ENCODE measurements around the gene STRA6. TPM values are rescaled to one million over a fixed set of nuclear protein-coding genes. Genes with fewer than 3 reads are reported as not detected.

Gene STRA6
- total RNA-seq, 3 donors from 2014 or later = 0.98 to 1.0 TPM; not detected in 1

DNA sequence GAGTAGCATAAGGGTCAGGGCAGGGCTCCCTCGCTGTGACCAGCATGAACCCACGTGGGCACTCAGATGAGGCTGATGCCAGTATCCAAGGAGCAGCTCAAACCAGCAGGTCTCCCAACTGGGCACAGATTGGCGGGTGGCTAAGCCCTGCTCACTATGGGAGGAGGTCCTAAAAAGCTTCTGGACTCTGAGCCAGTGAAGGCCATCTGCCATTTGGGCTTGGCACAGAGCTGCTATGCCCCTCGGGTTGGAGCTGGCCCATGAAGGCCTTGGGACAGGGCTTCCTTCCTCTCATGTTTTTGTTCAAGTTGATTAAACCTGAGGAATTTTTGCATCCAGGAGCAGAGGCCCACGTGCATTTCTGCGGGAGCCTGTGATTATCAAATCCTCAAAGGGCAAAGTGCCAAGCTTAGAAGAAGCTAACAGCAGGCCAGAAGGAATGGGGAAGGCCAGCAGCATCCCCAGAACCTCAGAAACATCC is 4.3 kb upstream of the STRA6 start:
- peak overlapping the region in 1 of 2 donors; percentile 32 for H3K27ac ChIP-seq
- intact Hi-C loops (cut with DNase I; ENCODE audit: low total_unique reads) = no loop called here
- no peak for DNase-seq (ENCODE audit: low spot score in 2 of 2)

DNA sequence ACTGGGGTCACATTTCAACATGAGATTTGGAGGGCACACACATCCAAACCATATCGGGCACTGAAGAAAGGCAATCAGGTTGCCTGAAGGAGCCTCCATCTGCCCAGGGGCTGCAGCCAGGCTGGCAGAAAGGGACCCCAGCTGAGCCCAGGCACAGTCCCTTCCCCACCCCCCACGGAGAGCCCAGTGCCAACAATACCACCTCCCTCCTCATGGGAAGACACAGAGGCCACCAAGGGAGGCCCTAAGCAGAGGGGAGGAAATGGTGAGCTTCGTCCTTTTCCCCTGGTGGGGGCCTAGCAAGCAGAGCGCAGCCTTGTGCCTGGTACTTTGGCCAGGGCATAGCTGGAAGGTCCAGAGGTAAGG is 3.0 kb upstream of the STRA6 start:
- Histone ChIP-seq H3K27ac (no peak overlapping the region), H3K9me3 (no peaks in the 10 kb centered on the region), H3K27me3 (no peaks in the 10 kb centered on the region), H3K36me3 (no peaks in the 10 kb centered on the region), H3K4me3 (no peak overlapping the region), H3K4me1 (peaks cover 4 to 6% of the 10 kb centered on the region in 2 donors)
- intact Hi-C loops (cut with DNase I; ENCODE audit: low total_unique reads) = no loop called here
- TF ChIP-seq POLR2AphosphoS5 (IDR thresholded peaks at IDR 0.05) (no peak), POLR2A (IDR thresholded peaks at IDR 0.05) (no peak)
- TF ChIP-seq, protein P1, sequence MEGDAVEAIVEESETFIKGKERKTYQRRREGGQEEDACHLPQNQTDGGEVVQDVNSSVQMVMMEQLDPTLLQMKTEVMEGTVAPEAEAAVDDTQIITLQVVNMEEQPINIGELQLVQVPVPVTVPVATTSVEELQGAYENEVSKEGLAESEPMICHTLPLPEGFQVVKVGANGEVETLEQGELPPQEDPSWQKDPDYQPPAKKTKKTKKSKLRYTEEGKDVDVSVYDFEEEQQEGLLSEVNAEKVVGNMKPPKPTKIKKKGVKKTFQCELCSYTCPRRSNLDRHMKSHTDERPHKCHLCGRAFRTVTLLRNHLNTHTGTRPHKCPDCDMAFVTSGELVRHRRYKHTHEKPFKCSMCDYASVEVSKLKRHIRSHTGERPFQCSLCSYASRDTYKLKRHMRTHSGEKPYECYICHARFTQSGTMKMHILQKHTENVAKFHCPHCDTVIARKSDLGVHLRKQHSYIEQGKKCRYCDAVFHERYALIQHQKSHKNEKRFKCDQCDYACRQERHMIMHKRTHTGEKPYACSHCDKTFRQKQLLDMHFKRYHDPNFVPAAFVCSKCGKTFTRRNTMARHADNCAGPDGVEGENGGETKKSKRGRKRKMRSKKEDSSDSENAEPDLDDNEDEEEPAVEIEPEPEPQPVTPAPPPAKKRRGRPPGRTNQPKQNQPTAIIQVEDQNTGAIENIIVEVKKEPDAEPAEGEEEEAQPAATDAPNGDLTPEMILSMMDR (IDR thresholded peaks at IDR 0.05) = no peak
- no peak for DNase-seq (ENCODE audit: low spot score in 2 of 2)

More for the DNA sequence above, 4.3 kb upstream of the STRA6 start:
- H3K9me3 ChIP-seq = no peaks in the 10 kb centered on the region
- H3K4me1 ChIP-seq = peaks cover 0 to 6% of the 10 kb centered on the region in 2 donors
- no peaks in the 10 kb centered on the region for H3K36me3 ChIP-seq
- H3K4me3 ChIP-seq = no peak overlapping the region
- no peaks in the 10 kb centered on the region for H3K27me3 ChIP-seq
- TF ChIP-seq, protein P1 (IDR thresholded peaks at IDR 0.05) = no peak
- TF ChIP-seq POLR2A (IDR thresholded peaks at IDR 0.05) = no peak
- no peak for TF ChIP-seq POLR2AphosphoS5 (IDR thresholded peaks at IDR 0.05)

DNA sequence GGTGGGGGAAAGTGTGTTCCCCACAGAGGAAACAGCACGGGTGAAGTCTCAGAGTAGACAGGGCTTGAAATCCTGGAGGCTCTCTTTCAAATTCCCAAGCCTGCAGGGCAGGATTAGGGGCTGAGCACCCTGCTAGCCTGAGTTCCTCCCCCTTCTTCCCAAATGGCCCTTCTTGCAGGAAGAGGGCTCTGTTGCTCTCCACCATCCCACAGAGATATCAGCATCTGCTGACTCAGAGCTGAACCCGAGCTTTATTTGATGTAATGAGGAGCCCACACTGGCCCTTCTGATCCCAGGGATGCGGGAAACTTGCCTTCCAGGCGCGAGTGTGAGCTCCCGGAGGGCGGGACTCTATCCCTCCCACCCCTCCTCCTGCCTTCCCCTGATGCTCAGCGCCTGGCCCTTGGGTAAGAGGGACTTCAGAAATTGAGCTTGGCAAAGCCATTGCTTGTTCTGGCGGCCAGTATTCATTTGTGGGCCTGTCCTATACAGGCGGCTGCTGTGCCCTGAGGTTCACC is 1.4 kb upstream of the STRA6 start:
- TF ChIP-seq, protein P1 (IDR thresholded peaks at IDR 0.05) = no peak
- TF ChIP-seq POLR2A (IDR thresholded peaks at IDR 0.05) (no peak), POLR2AphosphoS5 (IDR thresholded peaks at IDR 0.05) (no peak)
- intact Hi-C loops (cut with DNase I; ENCODE audit: low total_unique reads) = no loop called here
- peak in 1 of 2 donors; percentile 24 for DNase-seq (ENCODE audit: low spot score in 2 of 2)
- peak overlapping the region; percentile 25 to 90 for H3K27ac ChIP-seq
- H3K4me3 ChIP-seq = no peak overlapping the region
- no peaks in the 10 kb centered on the region for H3K27me3 ChIP-seq
- no peaks in the 10 kb centered on the region for H3K36me3 ChIP-seq
- H3K9me3 ChIP-seq = no peaks in the 10 kb centered on the region
- H3K4me1 ChIP-seq = peaks cover 6 to 9% of the 10 kb centered on the region in 2 donors

DNA sequence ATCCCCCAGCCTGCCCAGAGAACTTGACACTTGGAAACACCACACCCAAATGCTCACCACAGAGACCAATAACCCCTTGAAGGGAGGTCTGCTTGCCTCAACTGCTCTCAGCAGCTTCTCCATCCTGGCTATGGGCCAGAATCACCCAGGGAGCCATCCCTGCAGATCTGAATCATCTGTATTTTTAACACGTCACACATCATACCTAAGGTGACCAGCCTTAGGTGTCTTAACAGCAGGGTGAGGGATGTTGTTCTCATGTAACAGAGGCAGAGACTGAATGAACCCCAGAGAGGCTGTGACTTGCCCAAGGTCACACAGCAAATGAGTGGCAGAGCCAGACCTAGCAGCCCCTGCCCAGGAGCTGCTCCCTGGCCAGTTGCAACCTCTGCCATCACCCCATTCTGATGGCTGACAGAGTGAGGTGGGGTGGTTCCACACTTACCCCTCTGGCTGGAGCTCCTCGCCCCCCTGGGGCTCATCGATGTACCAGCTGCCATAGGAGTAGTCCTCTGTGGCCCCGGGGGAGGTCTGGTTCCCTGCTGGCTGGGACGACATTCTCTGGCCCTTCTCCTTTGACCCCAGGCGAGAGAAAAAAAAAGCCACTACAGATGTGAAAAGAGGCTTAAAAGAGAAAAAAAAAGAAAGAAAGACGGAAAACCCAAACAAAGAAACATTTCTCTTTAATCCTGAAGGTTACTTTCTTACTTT is 722 bp downstream of the STRA6 start:
- Histone ChIP-seq H3K9me3 (no peaks in the 10 kb centered on the region), H3K4me1 (peaks cover 6 to 9% of the 10 kb centered on the region in 2 donors), H3K27ac (peak overlapping the region; percentile 60 to 90), H3K36me3 (no peaks in the 10 kb centered on the region), H3K27me3 (no peaks in the 10 kb centered on the region), H3K4me3 (peak overlapping the region in 2 of 3 donors; percentile 30 to 43)
- DNase-seq (ENCODE audit: low spot score in 2 of 2) = no peak
- TF ChIP-seq, protein P1 (IDR thresholded peaks at IDR 0.05) = no peak
- TF ChIP-seq POLR2A (IDR thresholded peaks at IDR 0.05) (no peak), POLR2AphosphoS5 (IDR thresholded peaks at IDR 0.05) (no peak)
- intact Hi-C loops (cut with DNase I; ENCODE audit: low total_unique reads) = no loop called here

DNA sequence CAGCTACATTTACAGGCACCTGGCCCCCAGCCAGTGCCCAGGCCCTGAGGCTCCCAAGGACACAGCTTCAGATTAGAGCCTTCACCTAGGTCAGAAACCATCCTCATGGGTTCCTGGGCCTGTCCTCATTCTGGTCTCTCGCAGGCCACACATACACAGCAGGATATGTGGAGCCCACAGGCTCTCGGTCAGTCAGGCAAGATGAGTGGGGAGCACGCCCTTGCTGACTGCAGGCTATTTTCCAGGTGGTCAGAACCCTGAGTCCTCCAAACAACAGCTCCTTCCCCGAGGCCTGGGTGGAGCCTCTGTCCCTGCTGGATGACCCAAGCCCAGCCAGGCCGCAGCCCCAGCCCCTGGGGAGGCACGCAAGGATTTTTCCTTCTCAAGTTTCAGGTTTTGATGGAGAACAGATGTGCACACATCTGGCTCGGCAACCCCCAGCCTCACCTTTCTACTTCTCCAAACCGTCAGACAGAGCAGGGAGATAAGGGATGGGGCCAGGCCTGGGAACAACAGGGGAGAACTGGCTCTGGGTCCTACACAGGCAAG is 1.6 kb downstream of the STRA6 start:
- intact Hi-C loops (cut with DNase I; ENCODE audit: low total_unique reads) = no loop called here
- peak overlapping the region in 1 of 3 donors; percentile 17 for H3K4me3 ChIP-seq
- no peaks in the 10 kb centered on the region for H3K36me3 ChIP-seq
- peaks cover 6 to 14% of the 10 kb centered on the region in 2 donors for H3K4me1 ChIP-seq
- no peaks in the 10 kb centered on the region for H3K9me3 ChIP-seq
- H3K27ac ChIP-seq = peak overlapping the region; percentile 60 to 86
- no peak for TF ChIP-seq POLR2AphosphoS5 (IDR thresholded peaks at IDR 0.05)
- TF ChIP-seq, protein P1 (IDR thresholded peaks at IDR 0.05) = no peak
- no peak for TF ChIP-seq POLR2A (IDR thresholded peaks at IDR 0.05)
- no peaks in the 10 kb centered on the region for H3K27me3 ChIP-seq
- DNase-seq (ENCODE audit: low spot score in 2 of 2) = no peak

Data from breast epithelium (tissue), 4 donors.